Cardiac fibroblast (primary cell): ENCODE results near the gene TRIM66.

Experiments used
- DNase-seq, 2 donors: peaks; one replicate each; pipeline versions ENCODE4 v3.0.0 to v3.0.0-alpha.2; 2010; ENCODE audit warnings: low read depth in 2 of 2
- H3K4me3 ChIP-seq, 2 donors: replicated peaks in 1 of 2; 1 replicate in 1 of 2; 2 replicates in 1 of 2; pipeline ENCODE4 v1.5.1; 2011; ENCODE audit warnings: low read depth in 2 of 2, low read length in 2 of 2, mild to moderate bottlenecking in 2 of 2, moderate library complexity in 1 of 2
- CTCF ChIP-seq: IDR thresholded peaks from one replicate; pipeline ENCODE4 v1.5.1; 2011; ENCODE audit warnings: low read depth, mild to moderate bottlenecking, low read length, inconsistent platforms

The TRIM66 gene

DNA sequence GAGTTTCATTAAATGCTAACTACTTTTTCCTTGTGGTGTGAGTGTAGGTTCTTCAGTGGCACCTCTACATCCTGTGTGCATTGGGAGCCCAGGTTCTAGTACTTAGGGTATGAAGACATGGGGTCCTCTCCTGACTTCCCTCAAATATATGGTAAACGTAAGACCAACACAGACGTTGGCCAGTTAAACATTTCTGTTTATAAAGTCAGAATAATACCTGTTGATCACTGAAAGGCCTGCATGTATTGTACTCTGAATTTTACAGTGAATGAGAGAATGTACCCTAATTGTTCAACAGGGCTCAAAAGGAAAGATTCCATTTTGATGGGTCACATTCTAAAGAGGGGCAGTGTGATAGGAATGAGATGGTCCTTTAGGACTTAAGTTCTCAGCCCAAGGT, 3.4 kb upstream of the TRIM66 start:
- no peak for DNase-seq
- TF ChIP-seq CTCF: no peak
- peak overlapping the region in 1 of 2 donors; percentile 1 for H3K4me3 ChIP-seq

DNA sequence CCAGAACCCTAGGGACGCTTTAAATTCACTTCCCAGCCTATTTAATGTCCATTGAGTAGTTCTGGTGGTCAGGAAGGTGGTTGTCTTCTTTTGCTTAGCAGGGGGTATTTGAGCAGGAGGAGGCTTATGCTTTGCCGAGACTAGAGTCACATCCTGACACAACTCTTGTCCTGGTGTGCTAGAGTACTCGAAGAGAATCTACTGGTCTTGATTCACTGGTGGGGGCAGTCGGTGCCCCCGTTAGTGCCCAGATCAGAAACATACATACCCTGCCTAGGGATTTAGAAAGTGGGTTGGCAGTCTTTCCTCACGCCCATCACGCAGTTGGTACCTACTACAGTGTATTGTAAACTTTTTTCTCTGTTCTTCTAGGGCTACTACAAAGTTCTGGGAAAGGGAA, 2.8 kb upstream of the TRIM66 start:
- H3K4me3 ChIP-seq: peak overlapping the region in 1 of 2 donors; percentile 24
- DNase-seq: no peak
- no peak for TF ChIP-seq CTCF

DNA sequence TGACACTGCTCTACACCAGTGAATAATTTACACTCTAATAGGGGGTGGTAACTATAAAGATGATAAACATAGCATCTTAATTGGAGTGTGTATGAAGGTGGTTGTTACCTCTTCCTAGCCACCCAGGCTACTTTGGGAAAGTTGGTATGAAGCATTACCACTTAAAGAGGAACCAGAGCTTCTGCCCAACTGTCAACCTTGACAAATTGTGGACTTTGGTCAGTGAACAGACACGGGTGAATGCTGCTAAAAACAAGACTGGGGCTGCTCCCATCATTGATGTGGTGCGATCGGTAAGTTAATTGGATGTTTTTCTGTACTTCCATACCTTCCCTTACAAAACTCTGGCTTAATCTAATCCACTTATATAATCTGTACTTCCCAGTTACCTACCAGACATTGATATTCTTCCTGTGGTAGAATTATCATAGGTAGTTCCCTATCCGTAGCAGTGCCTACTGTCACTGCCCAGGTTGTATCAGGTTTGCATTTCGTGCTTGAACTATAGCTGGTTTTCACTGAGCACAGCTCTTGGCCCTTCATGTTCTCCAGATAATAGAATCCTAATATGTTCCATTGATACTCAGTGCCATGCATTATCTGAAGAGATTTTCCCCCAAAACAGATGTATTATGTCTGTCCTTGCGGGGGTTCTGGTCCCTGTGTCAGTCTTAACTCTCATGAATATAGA, 2.3 kb upstream of the TRIM66 start:
- TF ChIP-seq CTCF: no peak
- H3K4me3 ChIP-seq: peak overlapping the region; percentile 96 to 98
- DNase-seq: no peak

DNA sequence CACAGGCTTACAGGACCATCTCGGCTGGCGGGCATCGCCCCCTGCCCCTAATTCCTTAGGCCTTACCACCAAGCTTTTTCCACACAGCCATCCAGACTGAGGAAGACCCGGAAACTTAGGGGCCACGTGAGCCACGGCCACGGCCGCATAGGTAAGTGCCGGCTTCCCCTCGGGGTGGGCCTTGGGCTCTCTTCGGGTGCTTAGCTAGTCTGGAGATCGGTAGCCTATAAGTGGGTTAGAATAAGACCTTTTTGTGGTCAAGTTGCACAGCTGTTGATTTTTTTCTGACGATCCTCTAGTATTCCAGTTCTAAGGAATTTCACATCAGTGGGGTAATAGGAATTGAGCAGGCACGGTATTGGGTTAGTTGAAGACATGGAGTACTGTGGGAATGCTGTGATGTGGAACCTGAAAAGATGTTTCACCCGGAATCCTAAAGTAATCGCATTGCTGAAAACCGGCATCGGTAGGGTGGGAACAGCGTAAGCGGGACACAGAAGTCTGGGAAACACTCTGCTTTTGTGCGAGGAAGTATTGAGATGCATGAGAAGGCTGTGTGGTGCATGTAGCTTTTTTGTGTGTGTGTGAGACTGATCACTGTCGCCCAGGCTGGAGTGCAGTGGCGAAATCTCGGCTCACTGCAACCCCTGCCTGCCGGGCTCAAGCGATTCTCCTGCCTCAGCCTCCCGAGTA, 796 bp upstream of the TRIM66 start:
- no peak for DNase-seq
- TF ChIP-seq CTCF: no peak
- H3K4me3 ChIP-seq: peak overlapping the region; percentile 96 to 98

- peak overlapping the region; percentile 96 to 98 for H3K4me3 ChIP-seq
- TF ChIP-seq CTCF: no peak
- DNase-seq: no peak
Observed at GRCh38 chr11:8681837-8682302, 595 bp downstream of the TRIM66 start.

DNA sequence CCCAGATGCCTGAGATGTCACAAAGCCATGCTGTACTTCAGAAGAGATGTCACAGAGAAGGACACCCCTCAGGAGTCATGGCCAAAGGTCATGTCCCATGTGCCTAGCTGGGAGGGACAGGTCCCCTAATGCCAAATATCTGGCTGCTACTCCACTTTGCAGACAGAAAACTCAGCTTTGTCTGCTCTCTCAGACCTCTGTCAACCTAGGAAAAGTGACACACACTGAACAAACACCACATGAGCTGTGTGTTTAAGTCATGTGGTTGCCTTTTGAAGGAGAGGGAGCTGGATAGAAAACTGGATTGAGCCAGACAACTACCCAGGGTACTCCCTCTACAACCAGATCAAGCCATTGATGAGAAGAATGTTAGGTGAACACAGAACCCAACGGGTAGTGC, 3.5 kb downstream of the TRIM66 start:
- H3K4me3 ChIP-seq: no peak overlapping the region
- DNase-seq: no peak
- TF ChIP-seq CTCF: no peak
